Measurements from ENCODE around the gene MAVS. TPM values are rescaled to one million over a fixed set of nuclear protein-coding genes. Genes with fewer than 3 reads are reported as not detected.

Gene MAVS
- total and polyA plus RNA-seq, 2 donors (not counting 3 experiments of a cell fraction or from before 2014, with no cell fraction given): 18.8 to 40.7 TPM

- TF ChIP-seq POLR2A (IDR thresholded peaks at IDR 0.05; ENCODE audit: low read depth, low read length) (no peak), MYC (IDR thresholded peaks at IDR 0.05; ENCODE audit: low read depth, low read length) (no peak), CTCF (IDR thresholded peaks at IDR 0.05; ENCODE audit: extremely low read depth in 1 of 2, insufficient read depth in 1 of 2, low read depth in 1 of 2, low read length in 2 of 2) (no peak), EZH2 (IDR thresholded peaks at IDR 0.05; ENCODE audit: borderline replicate concordance, low read depth, low read length, severe bottlenecking) (no peak), MAX (IDR thresholded peaks at IDR 0.05; ENCODE audit: insufficient read depth, insufficient read length) (no peak), GATA2 (IDR thresholded peaks at IDR 0.05; ENCODE audit: insufficient read depth, insufficient read length, low read depth, low read length) (no peak), POLR2AphosphoS5 (IDR thresholded peaks at IDR 0.05; ENCODE audit: insufficient read depth, low read depth, low read length) (no peak)
- no peak for FAIRE-seq
These were observed 25.1 kb downstream of the MAVS start for GRCh38 chr20:3871550-3872265.

More at GRCh38 chr20:3871550-3872265, 25.1 kb downstream of the MAVS start:
- no peak overlapping the region for H3K27ac ChIP-seq (ENCODE audit: insufficient read depth, low read depth, low read length)
- no peaks in the 10 kb centered on the region for H3K9me1 ChIP-seq (replicated peaks; ENCODE audit: control insufficient read depth, extremely low read depth, insufficient read depth, low read length)
- no TSS peak for BruUV-seq (replicated peaks)
- no peaks in the 10 kb centered on the region for H3K27me3 ChIP-seq (ENCODE audit: control insufficient read depth in 2 of 2, insufficient read depth in 2 of 2, low read length in 2 of 2)
- dilution Hi-C loops (cut with MboI; ENCODE audit: extremely low pct_ligation_motif_present, low sequenced_read_pairs) (no loop called here), intact Hi-C loops (cut with micrococcal nuclease) (no loop called here)
- H3K4me2 ChIP-seq (ENCODE audit: insufficient read depth, low read length): no peak overlapping the region
- H3K4me3 ChIP-seq (replicated peaks in 1 of 3; ENCODE audit: insufficient read depth in 1 of 3, low read depth in 1 of 3, low read length in 3 of 3): no peak overlapping the region
- POLR2A ChIA-PET: no interaction called here
- H3K4me1 ChIP-seq (ENCODE audit: control insufficient read depth, extremely low read depth, insufficient read depth, low read length): no peaks in the 10 kb centered on the region
- no peaks in the 10 kb centered on the region for H3K9me3 ChIP-seq (replicated peaks; ENCODE audit: control insufficient read depth, insufficient read depth, low read length)
- DNase-seq (ENCODE audit: low read depth, low spot score): no peak
- CTCF ChIA-PET: no interaction called here
- no peak overlapping the region for H2AFZ ChIP-seq (ENCODE audit: low read depth, low read length)
- no peaks in the 10 kb centered on the region for H4K20me1 ChIP-seq (replicated peaks; ENCODE audit: control insufficient read depth, extremely low read depth, insufficient read depth, low read length)
- H3K79me2 ChIP-seq (ENCODE audit: control insufficient read depth, insufficient read depth, low read length): no peaks in the 10 kb centered on the region
- peaks cover 0 to 13% of the 10 kb centered on the region in 2 experiments for H3K36me3 ChIP-seq (ENCODE audit: control insufficient read depth in 2 of 2, extremely low read depth in 1 of 2, insufficient read depth in 2 of 2, low read length in 2 of 2)
- H3K9ac ChIP-seq (replicated peaks; ENCODE audit: extremely low read depth, insufficient read depth, low read length): no peak overlapping the region
